ENCODE results near the gene SLC9C1. TPM values are rescaled to one million over a fixed set of nuclear protein-coding genes. Genes with fewer than 3 reads are reported as not detected.

SLC9C1 gene
- total RNA-seq, 5 donors from 2014 or later (not counting 1 experiment from before 2014, with no cell fraction given), result not detected

- Mint-ChIP-seq H3K27me3 (peaks cover 0 to 2% of the 10 kb centered on the region in 2 donors), H3K4me3 (peak overlapping the region in 1 of 3 donors; percentile 91), H3K4me1 (peaks cover 44 to 50% (median 45%) of the 10 kb centered on the region in 3 donors), H3K36me3 (no peaks in the 10 kb centered on the region), H3K9me3 (no peaks in the 10 kb centered on the region), H3K27ac (peak overlapping the region in 1 of 2 donors; percentile 7)
- Histone ChIP-seq H3K4me1 (ENCODE audit: control insufficient read depth in 1 of 2, extremely low read depth in 1 of 2, insufficient read depth in 2 of 2, low read length in 2 of 2) (peaks cover 5 to 11% of the 10 kb centered on the region in 2 experiments), H3K27ac (ENCODE audit: low read length) (no peak overlapping the region), H3K4me3 (ENCODE audit: control insufficient read depth in 1 of 2, extremely low read depth in 1 of 2, low read length in 1 of 2) (no peak overlapping the region), H3K9me3 (no peaks in the 10 kb centered on the region), H3K36me3 (ENCODE audit: control insufficient read depth in 2 of 2, extremely low read depth in 1 of 2, insufficient read depth in 1 of 2, low read length in 1 of 2) (no peaks in the 10 kb centered on the region), H3K27me3 (replicated peaks in 1 of 2; ENCODE audit: control insufficient read depth in 2 of 2, extremely low read depth in 1 of 2, insufficient read depth in 2 of 2, low read length in 1 of 2) (peaks cover 0 to 12% of the 10 kb centered on the region in 2 experiments)
- CTCF ChIA-PET, result no interaction called here
- POLR2A ChIA-PET, result no interaction called here
- WGBS (ENCODE audit: insufficient coverage), result no CpG with 5 or more reads among the region's 2 CpGs
- ATAC-seq (replicated peaks in 1 of 4), result no peak
- DNase-seq, result no peak
These were observed 41.4 kb upstream of the SLC9C1 start for GRCh38 chr3:112335434-112335781.

GRCh38 chr3:112334691-112335433, 40.8 kb upstream of the SLC9C1 start:
- H3K27ac Mint-ChIP-seq, result peak overlapping the region; percentile 55 to 64
- peak overlapping the region; percentile 84 to 91 (median 88) for H3K4me3 Mint-ChIP-seq
- no peaks in the 10 kb centered on the region for H3K9me3 ChIP-seq
- H3K27me3 Mint-ChIP-seq, result peaks cover 0 to 2% of the 10 kb centered on the region in 2 donors
- no peaks in the 10 kb centered on the region for H3K36me3 ChIP-seq (ENCODE audit: control insufficient read depth in 2 of 2, extremely low read depth in 1 of 2, insufficient read depth in 1 of 2, low read length in 1 of 2)
- CTCF ChIA-PET, result interaction anchor here (0.6 to 3.4 kb wide), 7 partner anchors 9 to 223 kb away, joined by 3 to 21 read pairs (median 7); no protein-coding TSS in a partner anchor
- ATAC-seq (replicated peaks in 1 of 4) (no peak), DNase-seq (no peak)
- H3K9me3 Mint-ChIP-seq, result no peaks in the 10 kb centered on the region
- POLR2A ChIA-PET, result no interaction called here
- H3K27me3 ChIP-seq (replicated peaks in 1 of 2; ENCODE audit: control insufficient read depth in 2 of 2, extremely low read depth in 1 of 2, insufficient read depth in 2 of 2, low read length in 1 of 2), result peaks cover 0 to 12% of the 10 kb centered on the region in 2 experiments
- H3K4me1 Mint-ChIP-seq, result peaks cover 44 to 50% (median 45%) of the 10 kb centered on the region in 3 donors
- H3K27ac ChIP-seq (ENCODE audit: low read length), result no peak overlapping the region
- no peaks in the 10 kb centered on the region for H3K36me3 Mint-ChIP-seq
- WGBS (ENCODE audit: insufficient coverage), result no CpG with 5 or more reads among the region's 6 CpGs
- H3K4me1 ChIP-seq (ENCODE audit: control insufficient read depth in 1 of 2, extremely low read depth in 1 of 2, insufficient read depth in 2 of 2, low read length in 2 of 2), result peaks cover 5 to 11% of the 10 kb centered on the region in 2 experiments
- H3K4me3 ChIP-seq (ENCODE audit: control insufficient read depth in 1 of 2, extremely low read depth in 1 of 2, low read length in 1 of 2), result no peak overlapping the region

- no peaks in the 10 kb centered on the region for H3K36me3 Mint-ChIP-seq
- peak overlapping the region; percentile 84 to 91 (median 88) for H3K4me3 Mint-ChIP-seq
- under 1% methylated on average over 12 of the region's 23 CpGs for WGBS (ENCODE audit: insufficient coverage)
- DNase-seq (peak in 9 of 35 experiments; percentile 3 to 33 (median 9)), ATAC-seq (replicated peaks in 1 of 4) (peak; percentile 49 to 69 (median 55))
- H3K27ac Mint-ChIP-seq, result peak overlapping the region; percentile 51 to 83
- H3K36me3 ChIP-seq (ENCODE audit: control insufficient read depth in 2 of 2, extremely low read depth in 1 of 2, insufficient read depth in 1 of 2, low read length in 1 of 2), result no peaks in the 10 kb centered on the region
- peaks cover 5 to 11% of the 10 kb centered on the region in 2 experiments for H3K4me1 ChIP-seq (ENCODE audit: control insufficient read depth in 1 of 2, extremely low read depth in 1 of 2, insufficient read depth in 2 of 2, low read length in 2 of 2)
- H3K9me3 ChIP-seq, result no peaks in the 10 kb centered on the region
- H3K4me3 ChIP-seq (ENCODE audit: control insufficient read depth in 1 of 2, extremely low read depth in 1 of 2, low read length in 1 of 2), result peak overlapping the region; percentile 66 to 69
- ChIA-PET CTCF (interaction anchor here (0.6 to 3.4 kb wide), 23 partner anchors 8 to 253 kb away, joined by 3 to 21 read pairs (median 4); no protein-coding TSS in a partner anchor), POLR2A (interaction anchor here (0.5 to 1.3 kb wide), 8 partner anchors 25 to 227 kb away, joined by 3 to 5 read pairs (median 4); partner anchors contain the start of gene BTLA (in 1 of the 2))
- H3K4me1 Mint-ChIP-seq, result peaks cover 44 to 46% (median 45%) of the 10 kb centered on the region in 3 donors
- peaks cover 0 to 2% of the 10 kb centered on the region in 2 donors for H3K27me3 Mint-ChIP-seq
- H3K9me3 Mint-ChIP-seq, result no peaks in the 10 kb centered on the region
- no peak overlapping the region for H3K27ac ChIP-seq (ENCODE audit: low read length)
- peaks cover 0 to 12% of the 10 kb centered on the region in 2 experiments for H3K27me3 ChIP-seq (replicated peaks in 1 of 2; ENCODE audit: control insufficient read depth in 2 of 2, extremely low read depth in 1 of 2, insufficient read depth in 2 of 2, low read length in 1 of 2)
These were observed 39.6 kb upstream of the SLC9C1 start for GRCh38 chr3:112333381-112334317.

GRCh38 chr3:112333002-112333380, 39.0 kb upstream of the SLC9C1 start, which contains the start of gene CD200:
CD200 (plus strand) TSS chr3:112333156; CDS start chr3:112333213, 57 bp downstream.
- peak; percentile 78 to 82 (median 82) for ATAC-seq (replicated peaks in 1 of 4)
- Histone ChIP-seq H3K27ac (ENCODE audit: low read length) (no peak within 1 kb of the TSS), H3K9me3 (no peaks in the 10 kb centered on the region), H3K4me1 (ENCODE audit: control insufficient read depth in 1 of 2, extremely low read depth in 1 of 2, insufficient read depth in 2 of 2, low read length in 2 of 2) (peaks cover 5 to 11% of the 10 kb centered on the region in 2 experiments), H3K27me3 (replicated peaks in 1 of 2; ENCODE audit: control insufficient read depth in 2 of 2, extremely low read depth in 1 of 2, insufficient read depth in 2 of 2, low read length in 1 of 2) (peaks cover 0 to 12% of the 10 kb centered on the region in 2 experiments), H3K36me3 (ENCODE audit: control insufficient read depth in 2 of 2, extremely low read depth in 1 of 2, insufficient read depth in 1 of 2, low read length in 1 of 2) (no peaks in the 10 kb centered on the region), H3K4me3 (ENCODE audit: control insufficient read depth in 1 of 2, extremely low read depth in 1 of 2, low read length in 1 of 2) (peak within 1 kb of the TSS; percentile 66 to 69)
- under 1% methylated on average over 25 of the region's 28 CpGs for WGBS (ENCODE audit: insufficient coverage)
- H3K9me3 Mint-ChIP-seq, result no peaks in the 10 kb centered on the region
- peaks cover 0 to 2% of the 10 kb centered on the region in 2 donors for H3K27me3 Mint-ChIP-seq
- H3K4me3 Mint-ChIP-seq, result peak within 1 kb of the TSS; percentile 84 to 91 (median 88)
- ChIA-PET POLR2A (interaction anchor here (0.5 to 1.3 kb wide), 7 partner anchors 26 to 1210 kb away, joined by 3 to 5 read pairs (median 4); partner anchors contain the start of gene BTLA (in 1 of the 2)), CTCF (interaction anchor here (0.7 to 3.4 kb wide), 19 partner anchors 9 to 254 kb away, joined by 3 to 21 read pairs (median 4); no protein-coding TSS in a partner anchor)
- peak; percentile 11 to 62 (median 31) for DNase-seq
- H3K4me1 Mint-ChIP-seq, result peaks cover 37 to 42% (median 40%) of the 10 kb centered on the region in 3 donors
- H3K36me3 Mint-ChIP-seq, result no peaks in the 10 kb centered on the region
- peak within 1 kb of the TSS; percentile 51 to 83 for H3K27ac Mint-ChIP-seq

GRCh38 chr3:112331851-112332250, 37.8 kb upstream of the SLC9C1 start:
- Histone ChIP-seq H3K9me3 (no peaks in the 10 kb centered on the region), H3K27me3 (replicated peaks in 1 of 2; ENCODE audit: control insufficient read depth in 2 of 2, extremely low read depth in 1 of 2, insufficient read depth in 2 of 2, low read length in 1 of 2) (peaks cover 0 to 12% of the 10 kb centered on the region in 2 experiments), H3K36me3 (ENCODE audit: control insufficient read depth in 2 of 2, extremely low read depth in 1 of 2, insufficient read depth in 1 of 2, low read length in 1 of 2) (no peaks in the 10 kb centered on the region), H3K4me3 (ENCODE audit: control insufficient read depth in 1 of 2, extremely low read depth in 1 of 2, low read length in 1 of 2) (no peak overlapping the region), H3K27ac (ENCODE audit: low read length) (no peak overlapping the region), H3K4me1 (ENCODE audit: control insufficient read depth in 1 of 2, extremely low read depth in 1 of 2, insufficient read depth in 2 of 2, low read length in 2 of 2) (peaks cover 5 to 11% of the 10 kb centered on the region in 2 experiments)
- ChIA-PET CTCF (interaction anchor here (0.5 to 3.4 kb wide), 9 partner anchors 9 to 615 kb away, joined by 3 to 21 read pairs (median 5); no protein-coding TSS in a partner anchor), POLR2A (interaction anchor here in 1 of 2 donors (0.6 to 0.7 kb wide), 6 partner anchors 10 to 221 kb away, joined by 3 to 13 read pairs (median 5); no protein-coding TSS in a partner anchor)
- WGBS (ENCODE audit: insufficient coverage), result 70% methylated on average over 2 of the region's 4 CpGs
- Mint-ChIP-seq H3K4me3 (peak overlapping the region; percentile 21 to 91 (median 39)), H3K36me3 (no peaks in the 10 kb centered on the region), H3K27ac (no peak overlapping the region), H3K9me3 (no peaks in the 10 kb centered on the region), H3K27me3 (peaks cover 0 to 3% of the 10 kb centered on the region in 2 donors), H3K4me1 (peaks cover 30 to 35% (median 33%) of the 10 kb centered on the region in 3 donors)
- no peak for ATAC-seq (replicated peaks in 1 of 4)
- DNase-seq, result no peak
